ENCODE data around the gene SMPDL3A. TPM values are rescaled to one million over a fixed set of nuclear protein-coding genes. Genes with fewer than 3 reads are reported as not detected.
"Not testable (repeated sequence)": the region's sequence is repeated elsewhere in the genome, so short reads cannot be mapped to it uniquely, and the experiment has no call there.

SMPDL3A gene, protein sequence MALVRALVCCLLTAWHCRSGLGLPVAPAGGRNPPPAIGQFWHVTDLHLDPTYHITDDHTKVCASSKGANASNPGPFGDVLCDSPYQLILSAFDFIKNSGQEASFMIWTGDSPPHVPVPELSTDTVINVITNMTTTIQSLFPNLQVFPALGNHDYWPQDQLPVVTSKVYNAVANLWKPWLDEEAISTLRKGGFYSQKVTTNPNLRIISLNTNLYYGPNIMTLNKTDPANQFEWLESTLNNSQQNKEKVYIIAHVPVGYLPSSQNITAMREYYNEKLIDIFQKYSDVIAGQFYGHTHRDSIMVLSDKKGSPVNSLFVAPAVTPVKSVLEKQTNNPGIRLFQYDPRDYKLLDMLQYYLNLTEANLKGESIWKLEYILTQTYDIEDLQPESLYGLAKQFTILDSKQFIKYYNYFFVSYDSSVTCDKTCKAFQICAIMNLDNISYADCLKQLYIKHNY
- polyA plus RNA-seq, result 100 to 1,000 TPM in 1 of 4 donors, 10 to 100 TPM in 3; 21.0 to 120 (median 68.7) TPM
- long read RNA-seq, donor 1, transcript SMPDL3A-201 (8 exons, 1,851 nt), result major isoform, 33 of 203 reads
- long read RNA-seq, donor 1, partial matches to known transcripts, result 166 of 203 reads
- long read RNA-seq, donor 1, other reads (novel, unspliced or antisense), result 0 of 203 reads
- long read RNA-seq, donor 2, transcript SMPDL3A-201 (8 exons, 1,851 nt), result major isoform, 7 of 24 reads
- long read RNA-seq, donor 2, partial matches to known transcripts, result 16 of 24 reads
- long read RNA-seq, donor 2, other reads (novel, unspliced or antisense), result 0 of 24 reads
- long read RNA-seq, donor 3, transcript SMPDL3A-201 (8 exons, 1,851 nt), result major isoform, 7 of 68 reads
- long read RNA-seq, donor 3, partial matches to known transcripts, result 59 of 68 reads
- long read RNA-seq, donor 3, other reads (novel, unspliced or antisense), result 0 of 68 reads
- long read RNA-seq, donor 4, result 0 reads
- long read RNA-seq, donor 5, partial matches to known transcripts, result 0 of 5 reads
- long read RNA-seq, donor 5, other reads (novel, unspliced or antisense), result 0 of 5 reads
- long read RNA-seq, donor 6, transcript SMPDL3A-201 (8 exons, 1,851 nt), result major isoform, 11 of 12 reads
- long read RNA-seq, donor 6, partial matches to known transcripts, result 0 of 12 reads
- long read RNA-seq, donor 6, other reads (novel, unspliced or antisense), result 0 of 12 reads
- long read RNA-seq, donor 7, partial matches to known transcripts, result 15 of 17 reads
- long read RNA-seq, donor 7, other reads (novel, unspliced or antisense), result 0 of 17 reads
- long read RNA-seq, donor 8, partial matches to known transcripts, result 5 of 5 reads
- long read RNA-seq, donor 8, other reads (novel, unspliced or antisense), result 0 of 5 reads
- long read RNA-seq, donor 9, transcript SMPDL3A-201 (8 exons, 1,851 nt), result major isoform, 7 of 9 reads
- long read RNA-seq, donor 9, partial matches to known transcripts, result 0 of 9 reads
- long read RNA-seq, donor 9, other reads (novel, unspliced or antisense), result 0 of 9 reads
- long read RNA-seq, donor 10, transcript SMPDL3A-201 (8 exons, 1,851 nt), result major isoform, 11 of 64 reads
- long read RNA-seq, donor 10, partial matches to known transcripts, result 49 of 64 reads
- long read RNA-seq, donor 10, other reads (novel, unspliced or antisense), result 0 of 64 reads

DNA sequence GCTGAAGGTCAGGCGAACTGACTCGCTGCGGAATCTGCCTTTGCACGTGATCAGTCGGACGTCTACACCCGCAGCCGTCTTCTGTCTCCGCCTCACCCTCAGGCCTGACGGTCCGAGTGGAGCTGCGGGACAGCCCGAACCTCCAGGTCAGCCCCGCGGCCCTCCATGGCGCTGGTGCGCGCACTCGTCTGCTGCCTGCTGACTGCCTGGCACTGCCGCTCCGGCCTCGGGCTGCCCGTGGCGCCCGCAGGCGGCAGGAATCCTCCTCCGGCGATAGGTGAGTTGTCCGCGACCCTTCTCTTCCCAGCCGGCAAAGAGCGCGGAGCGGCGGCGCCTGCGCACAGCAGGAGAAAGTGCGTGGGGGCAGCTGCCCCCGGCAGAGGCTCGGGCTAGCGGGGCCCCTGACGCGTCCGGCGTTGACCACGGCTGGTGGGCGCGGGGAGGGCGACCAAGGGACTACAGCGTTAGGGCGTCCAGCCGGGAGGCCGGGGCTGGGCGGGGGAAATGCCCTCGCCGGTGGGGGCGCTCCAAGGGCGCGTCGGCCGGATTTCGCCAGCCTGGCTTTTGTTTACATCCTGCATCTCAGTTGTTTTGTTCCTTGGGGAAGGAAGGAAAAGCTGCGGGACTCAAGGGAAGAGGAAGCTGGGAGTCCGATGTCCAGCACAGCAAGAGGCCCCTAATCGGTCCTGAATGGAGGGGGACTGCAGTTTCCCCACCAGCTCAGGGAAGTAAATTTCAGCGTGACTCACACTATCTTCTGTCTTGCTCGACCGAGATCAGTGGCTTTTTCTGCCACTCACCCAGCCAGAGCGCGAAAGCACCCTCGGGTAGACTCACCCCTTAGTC is at the start of gene SMPDL3A:
Gene SMPDL3A, plus strand, starts transcription at position 77 of the 846 bp plus-strand sequence. Its CDS starts 89 bp downstream, at position 166.
- Histone ChIP-seq H3K9me3 (ENCODE audit: control insufficient read depth in 2 of 2, insufficient read depth in 1 of 2, low read depth in 1 of 2, low read length in 1 of 2) (no peaks in the 10 kb centered on the region), H3K4me3 (ENCODE audit: low read depth in 1 of 3, low read length in 3 of 3) (peak within 1 kb of the TSS; percentile 59 to 74 (median 71)), H3K27me3 (ENCODE audit: control insufficient read depth in 3 of 3, insufficient read depth in 3 of 3, low read length in 3 of 3) (no peaks in the 10 kb centered on the region), H3K27ac (ENCODE audit: low read depth in 1 of 3, low read length in 2 of 3) (peak within 1 kb of the TSS; percentile 87 to 98 (median 97)), H3K4me1 (ENCODE audit: control insufficient read depth in 3 of 3, insufficient read depth in 2 of 3, low read depth in 1 of 3, low read length in 2 of 3) (peaks cover 0 to 30% (median 4%) of the 10 kb centered on the region in 3 donors), H3K36me3 (ENCODE audit: control insufficient read depth in 3 of 3, insufficient read depth in 2 of 3, low read depth in 1 of 3, low read length in 3 of 3) (no peaks in the 10 kb centered on the region)
- FAIRE-seq (no peak), DNase-seq (peak; percentile 75 to 92)
- 0 to 1% (median 1%) methylated on average over 52 to 71 of the region's 71 CpGs for WGBS, 3 donors

DNA sequence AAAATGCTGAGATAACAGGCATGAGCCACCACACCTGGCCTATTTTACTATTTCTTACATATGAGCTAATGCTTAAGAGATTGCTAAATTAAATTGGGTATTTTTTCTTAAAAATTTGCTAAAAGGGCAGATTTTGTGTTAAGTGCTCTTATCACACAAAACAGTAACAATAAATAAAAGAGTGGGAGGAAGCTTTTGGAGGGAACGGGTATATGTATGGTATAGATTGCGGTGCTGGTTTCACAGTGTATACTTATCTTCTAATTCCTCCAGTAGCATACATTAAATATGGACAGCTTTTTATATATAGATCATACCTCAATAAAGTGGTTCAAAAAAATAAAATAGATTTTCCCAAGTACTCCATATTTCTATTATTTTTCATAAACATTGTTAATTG is 49.0 kb upstream of the SMPDL3A start:
- H3K9me3 ChIP-seq (ENCODE audit: control insufficient read depth in 2 of 2, insufficient read depth in 1 of 2, low read depth in 1 of 2, low read length in 1 of 2), result no peaks in the 10 kb centered on the region
- H3K27me3 ChIP-seq (ENCODE audit: control insufficient read depth in 3 of 3, insufficient read depth in 3 of 3, low read length in 3 of 3), result no peaks in the 10 kb centered on the region
- FAIRE-seq (no peak), DNase-seq (no peak)
- no peak overlapping the region for H3K27ac ChIP-seq (ENCODE audit: low read depth in 1 of 3, low read length in 2 of 3)
- no peak overlapping the region for H3K4me3 ChIP-seq (ENCODE audit: low read depth in 1 of 3, low read length in 3 of 3)
- no peaks in the 10 kb centered on the region for H3K4me1 ChIP-seq (ENCODE audit: control insufficient read depth in 3 of 3, insufficient read depth in 2 of 3, low read depth in 1 of 3, low read length in 2 of 3)
- 94 to 96% (median 94%) methylated on average over 2 of the region's 2 CpGs for WGBS, 3 donors
- H3K36me3 ChIP-seq (ENCODE audit: control insufficient read depth in 3 of 3, insufficient read depth in 2 of 3, low read depth in 1 of 3, low read length in 3 of 3), result no peaks in the 10 kb centered on the region

DNA sequence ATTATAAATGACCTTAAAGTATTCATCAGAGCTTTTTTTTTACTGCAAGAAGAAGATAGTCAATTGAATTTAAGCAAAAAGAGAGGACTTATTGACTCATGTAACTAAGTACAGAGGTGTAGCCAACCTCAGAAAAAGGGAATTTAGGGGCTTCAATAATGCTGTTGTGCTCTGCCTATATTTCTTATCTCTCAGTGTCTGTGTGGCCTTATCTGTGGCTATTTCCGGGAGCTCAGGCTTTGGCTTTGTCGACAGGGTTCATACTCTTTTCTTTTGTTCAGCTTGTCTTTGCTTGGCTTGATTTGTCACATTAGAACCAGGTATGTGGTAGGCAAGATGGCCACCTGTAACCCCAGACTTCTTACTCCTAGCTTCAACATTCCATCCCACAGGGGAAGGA is 48.1 kb upstream of the SMPDL3A start:
- DNase-seq (no peak), FAIRE-seq (no peak)
- Histone ChIP-seq H3K9me3 (ENCODE audit: control insufficient read depth in 2 of 2, insufficient read depth in 1 of 2, low read depth in 1 of 2, low read length in 1 of 2) (no peaks in the 10 kb centered on the region), H3K4me3 (ENCODE audit: low read depth in 1 of 3, low read length in 3 of 3) (no peak overlapping the region), H3K36me3 (ENCODE audit: control insufficient read depth in 3 of 3, insufficient read depth in 2 of 3, low read depth in 1 of 3, low read length in 3 of 3) (no peaks in the 10 kb centered on the region), H3K4me1 (ENCODE audit: control insufficient read depth in 3 of 3, insufficient read depth in 2 of 3, low read depth in 1 of 3, low read length in 2 of 3) (no peaks in the 10 kb centered on the region), H3K27ac (ENCODE audit: low read depth in 1 of 3, low read length in 2 of 3) (no peak overlapping the region), H3K27me3 (ENCODE audit: control insufficient read depth in 3 of 3, insufficient read depth in 3 of 3, low read length in 3 of 3) (no peaks in the 10 kb centered on the region)
- 36 to 65% (median 39%) methylated on average over 2 of the region's 2 CpGs for WGBS, 3 donors

DNA sequence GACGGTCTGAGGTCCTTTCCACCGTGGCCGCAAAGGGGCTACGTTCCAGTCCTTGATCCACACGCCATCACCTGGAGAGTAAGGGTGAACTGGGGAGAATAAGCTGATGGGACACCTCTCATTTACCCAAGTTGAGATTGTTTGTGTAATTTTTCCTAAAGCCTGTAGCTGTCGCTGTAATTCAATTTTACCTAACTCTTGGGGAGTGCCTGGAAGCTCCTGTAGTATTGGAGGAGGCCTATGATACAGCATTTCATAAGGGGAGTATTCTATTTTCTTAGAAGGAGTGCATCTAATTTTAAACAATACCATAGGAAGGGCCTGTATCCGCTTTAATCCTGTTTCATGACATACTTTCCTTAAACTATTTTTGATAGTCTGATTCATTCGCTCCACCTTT is 44.8 kb upstream of the SMPDL3A start:
- not testable (repeated sequence) for H3K36me3 ChIP-seq (ENCODE audit: control insufficient read depth in 3 of 3, insufficient read depth in 2 of 3, low read depth in 1 of 3, low read length in 3 of 3); H3K27ac ChIP-seq (ENCODE audit: low read depth in 1 of 3, low read length in 2 of 3); H3K4me1 ChIP-seq (ENCODE audit: control insufficient read depth in 3 of 3, insufficient read depth in 2 of 3, low read depth in 1 of 3, low read length in 2 of 3); H3K9me3 ChIP-seq (ENCODE audit: control insufficient read depth in 2 of 2, insufficient read depth in 1 of 2, low read depth in 1 of 2, low read length in 1 of 2); H3K4me3 ChIP-seq (ENCODE audit: low read depth in 1 of 3, low read length in 3 of 3); FAIRE-seq; H3K27me3 ChIP-seq (ENCODE audit: control insufficient read depth in 3 of 3, insufficient read depth in 3 of 3, low read length in 3 of 3)
- peak in 1 of 2 donors; percentile 31 for DNase-seq
- WGBS, 3 donors, result 33 to 39% (median 37%) methylated on average over 8 of the region's 8 CpGs

DNA sequence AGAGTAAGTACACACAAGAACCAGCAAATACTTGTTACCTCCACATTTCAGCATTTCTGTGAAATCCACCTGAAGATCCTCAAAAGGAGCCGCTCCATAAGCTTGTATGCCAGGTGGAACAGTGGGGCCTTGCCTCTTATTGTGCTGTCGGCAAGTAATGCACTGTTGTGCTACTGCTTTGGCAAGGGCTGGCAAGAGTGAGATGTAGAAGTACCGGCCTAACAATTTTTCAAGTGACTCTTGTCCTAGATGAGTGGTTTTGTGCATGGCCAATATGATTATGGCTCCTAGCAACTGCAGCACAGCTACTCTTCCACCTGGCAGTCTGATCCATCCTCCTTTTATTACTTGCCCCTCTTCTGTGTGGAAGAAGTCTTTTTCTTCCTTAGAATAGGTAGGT is 44.2 kb upstream of the SMPDL3A start:
- not testable (repeated sequence) for H3K27ac ChIP-seq (ENCODE audit: low read depth in 1 of 3, low read length in 2 of 3); FAIRE-seq
- 92 to 95% (median 93%) methylated on average over 3 of the region's 3 CpGs for WGBS, 3 donors

DNA sequence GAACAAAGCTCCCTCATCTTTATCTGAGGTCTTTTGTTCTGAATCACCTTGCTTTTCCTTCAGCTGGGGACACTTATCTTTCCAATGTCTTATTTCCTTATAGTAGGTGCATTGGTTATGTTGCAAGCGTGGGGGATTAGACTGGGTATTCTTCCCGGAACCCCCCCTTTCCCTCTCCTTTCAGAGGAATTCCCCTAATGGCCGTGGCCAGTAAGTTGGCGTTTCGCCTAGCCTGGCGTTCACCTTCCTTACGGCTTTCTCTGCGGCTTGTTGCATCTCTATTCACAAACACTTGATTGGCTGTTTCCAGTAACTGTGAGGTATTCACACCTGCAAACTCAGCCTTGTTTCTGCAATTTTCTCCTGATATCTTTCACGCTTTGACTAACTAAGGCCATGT is 42.4 kb upstream of the SMPDL3A start:
- H3K9me3 ChIP-seq (ENCODE audit: control insufficient read depth in 2 of 2, insufficient read depth in 1 of 2, low read depth in 1 of 2, low read length in 1 of 2), result peaks cover 0 to 7% of the 10 kb centered on the region in 2 donors
- no peak overlapping the region for H3K4me3 ChIP-seq (ENCODE audit: low read depth in 1 of 3, low read length in 3 of 3)
- DNase-seq, result no peak
- no peak overlapping the region for H3K27ac ChIP-seq (ENCODE audit: low read depth in 1 of 3, low read length in 2 of 3)
- no peak for FAIRE-seq
- H3K36me3 ChIP-seq (ENCODE audit: control insufficient read depth in 3 of 3, insufficient read depth in 2 of 3, low read depth in 1 of 3, low read length in 3 of 3), result no peaks in the 10 kb centered on the region
- peaks cover 0 to 5% (median 0%) of the 10 kb centered on the region in 3 donors for H3K4me1 ChIP-seq (ENCODE audit: control insufficient read depth in 3 of 3, insufficient read depth in 2 of 3, low read depth in 1 of 3, low read length in 2 of 3)
- H3K27me3 ChIP-seq (ENCODE audit: control insufficient read depth in 3 of 3, insufficient read depth in 3 of 3, low read length in 3 of 3), result no peaks in the 10 kb centered on the region
- WGBS, 3 donors, result 73 to 82% (median 74%) methylated on average over 9 of the region's 9 CpGs

More for the DNA sequence above, 44.2 kb upstream of the SMPDL3A start:
- not testable (repeated sequence) for H3K36me3 ChIP-seq (ENCODE audit: control insufficient read depth in 3 of 3, insufficient read depth in 2 of 3, low read depth in 1 of 3, low read length in 3 of 3); H3K27me3 ChIP-seq (ENCODE audit: control insufficient read depth in 3 of 3, insufficient read depth in 3 of 3, low read length in 3 of 3); DNase-seq; H3K9me3 ChIP-seq (ENCODE audit: control insufficient read depth in 2 of 2, insufficient read depth in 1 of 2, low read depth in 1 of 2, low read length in 1 of 2); H3K4me1 ChIP-seq (ENCODE audit: control insufficient read depth in 3 of 3, insufficient read depth in 2 of 3, low read depth in 1 of 3, low read length in 2 of 3); H3K4me3 ChIP-seq (ENCODE audit: low read depth in 1 of 3, low read length in 3 of 3)

DNA sequence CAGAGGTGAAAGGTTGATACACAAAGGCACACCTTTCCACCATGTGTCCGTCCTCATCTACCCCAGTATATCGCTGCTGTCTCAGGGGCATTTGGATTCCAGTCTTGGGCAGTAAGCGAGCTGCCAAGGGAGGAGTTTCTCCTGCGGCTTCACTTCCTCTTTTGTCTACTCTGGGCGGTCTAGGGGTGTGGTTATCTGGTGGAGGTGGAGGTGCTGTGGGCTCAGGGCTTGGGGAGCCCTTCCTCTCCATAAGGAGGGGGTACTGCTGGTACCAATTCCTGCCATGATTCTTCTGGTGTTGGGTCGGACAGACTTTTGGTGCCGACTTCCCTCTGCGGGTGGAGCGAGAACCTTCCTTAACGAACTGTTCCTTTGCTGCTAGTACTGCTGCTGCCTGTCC is 41.5 kb upstream of the SMPDL3A start:
- 90 to 93% (median 92%) methylated on average over 10 of the region's 10 CpGs for WGBS, 3 donors
- Histone ChIP-seq H3K9me3 (ENCODE audit: control insufficient read depth in 2 of 2, insufficient read depth in 1 of 2, low read depth in 1 of 2, low read length in 1 of 2) (peaks cover 0 to 7% of the 10 kb centered on the region in 2 donors), H3K27ac (ENCODE audit: low read depth in 1 of 3, low read length in 2 of 3) (no peak overlapping the region), H3K4me3 (ENCODE audit: low read depth in 1 of 3, low read length in 3 of 3) (no peak overlapping the region), H3K27me3 (ENCODE audit: control insufficient read depth in 3 of 3, insufficient read depth in 3 of 3, low read length in 3 of 3) (no peaks in the 10 kb centered on the region), H3K36me3 (ENCODE audit: control insufficient read depth in 3 of 3, insufficient read depth in 2 of 3, low read depth in 1 of 3, low read length in 3 of 3) (no peaks in the 10 kb centered on the region), H3K4me1 (ENCODE audit: control insufficient read depth in 3 of 3, insufficient read depth in 2 of 3, low read depth in 1 of 3, low read length in 2 of 3) (peaks cover 0 to 5% (median 0%) of the 10 kb centered on the region in 3 donors)
- DNase-seq (no peak), FAIRE-seq (no peak)

Data from small intestine (tissue), 16 donors.